Type B pancreatic cell (in vitro differentiated cells): Measurements from ENCODE around the gene F13A1. TPM values are rescaled to one million over a fixed set of nuclear protein-coding genes. Genes with fewer than 3 reads are reported as not detected.

Experiments
- DNase-seq: peaks from one replicate; pipeline ENCODE4 v3.0.0; 2021; ENCODE audit warnings: mixed read lengths; ENCODE audit not compliant: unreplicated experiment; ENCODE audit errors: extremely low spot score
- H3K27ac Mint-ChIP-seq: 2 replicates; pipeline ENCODE4 v1.8.0; 2021; ENCODE audit warnings: mild to moderate bottlenecking, mixed read lengths
- H3K27me3 Mint-ChIP-seq: 2 replicates; pipeline ENCODE4 v1.8.0; 2021; ENCODE audit warnings: mixed read lengths
- H3K36me3 Mint-ChIP-seq: 2 replicates; pipeline ENCODE4 v1.8.0; 2021; ENCODE audit warnings: mixed read lengths
- H3K4me1 Mint-ChIP-seq: one replicate; pipeline ENCODE4 v1.8.0; 2021; ENCODE audit warnings: mixed read lengths; ENCODE audit not compliant: unreplicated experiment
- H3K4me3 Mint-ChIP-seq: 2 replicates; pipeline ENCODE4 v1.8.0; 2021; ENCODE audit warnings: mild to moderate bottlenecking, mixed read lengths
- H3K9me3 Mint-ChIP-seq: 2 replicates; pipeline ENCODE4 v1.8.0; 2021; ENCODE audit warnings: mixed read lengths
- CTCF ChIP-seq: fragments of 200-600 bp; sonication (generic); conservative IDR thresholded peaks from 2 replicates; pipeline ENCODE4 v1.5.0; 2021; ENCODE audit warnings: antibody characterized with exemption, mild to moderate bottlenecking
- total RNA-seq: library from RNA; stranded (reverse); gene quantifications from 2 replicates; pipeline ENCODE4 v1.2.1, GENCODE V29; 2021; ENCODE audit warnings: low replicate concordance

F13A1 gene
- total RNA-seq, 1 donor from 2014 or later: 0.48 TPM

DNA sequence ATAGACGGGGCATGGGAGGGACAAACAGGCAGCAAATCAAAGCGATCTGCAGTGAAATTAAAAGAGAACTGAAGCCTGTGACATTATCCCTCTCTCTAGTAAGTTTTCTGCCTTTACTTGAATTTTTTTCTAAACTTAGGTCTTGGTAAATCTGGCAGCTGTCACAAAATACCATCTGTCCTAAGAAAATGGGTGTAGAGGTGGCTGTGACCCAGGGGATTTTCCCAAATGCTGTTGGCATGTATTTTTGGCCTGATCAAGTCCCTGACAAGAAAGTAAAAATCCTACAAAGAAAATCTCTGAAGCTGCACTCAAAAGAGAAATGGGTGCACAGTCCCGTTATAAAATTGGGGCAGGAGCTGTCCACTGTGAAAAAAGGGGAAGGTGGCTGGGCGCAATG lies 30.2 kb upstream of the F13A1 start:
- Mint-ChIP-seq H3K27ac (no peak overlapping the region), H3K4me1 (no peaks in the 10 kb centered on the region), H3K4me3 (no peak overlapping the region), H3K9me3 (no peaks in the 10 kb centered on the region), H3K27me3 (peaks cover 26% of the 10 kb centered on the region), H3K36me3 (no peaks in the 10 kb centered on the region)
- DNase-seq: no peak
- TF ChIP-seq CTCF: no peak

- no peak for DNase-seq
- peaks cover 23% of the 10 kb centered on the region for H3K27me3 Mint-ChIP-seq
- H3K4me1 Mint-ChIP-seq: no peaks in the 10 kb centered on the region
These were observed 27.8 kb upstream of the F13A1 start for GRCh38 chr6:6348256-6348655.

DNA sequence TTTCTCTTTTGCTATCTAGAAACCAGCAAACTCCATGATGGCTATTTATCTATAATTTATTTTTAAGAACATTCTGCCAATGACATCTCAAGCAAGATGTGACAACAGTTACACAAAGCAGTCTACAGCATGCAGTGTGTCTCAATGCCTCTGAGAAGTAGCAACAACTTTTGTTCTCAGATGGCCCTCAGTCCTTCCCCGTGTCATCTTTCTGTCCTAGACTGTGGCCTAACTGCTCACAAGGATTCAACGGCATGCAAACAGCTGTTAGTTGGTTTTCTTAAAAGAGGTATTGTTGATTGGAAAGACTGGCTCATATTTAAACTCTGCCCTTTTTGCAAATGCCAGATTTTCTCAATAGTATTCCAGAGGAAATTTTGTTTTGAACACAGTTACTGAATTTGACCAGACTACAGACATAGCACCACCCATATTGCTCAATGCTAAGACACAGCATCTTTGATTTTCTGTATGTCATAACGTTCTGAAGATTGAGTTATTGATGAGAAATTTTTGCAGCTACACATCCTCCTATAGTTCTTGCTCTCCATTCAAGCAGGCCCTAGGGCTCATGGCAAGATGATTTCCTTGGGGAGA lies 26.1 kb upstream of the F13A1 start:
- Mint-ChIP-seq H3K9me3 (no peaks in the 10 kb centered on the region), H3K27ac (no peak overlapping the region), H3K36me3 (no peaks in the 10 kb centered on the region), H3K4me3 (no peak overlapping the region), H3K4me1 (no peaks in the 10 kb centered on the region), H3K27me3 (peaks cover 25% of the 10 kb centered on the region)
- TF ChIP-seq CTCF: no peak
- DNase-seq: no peak

More at GRCh38 chr6:6348256-6348655, 27.8 kb upstream of the F13A1 start:
- Mint-ChIP-seq H3K36me3 (no peaks in the 10 kb centered on the region), H3K27ac (no peak overlapping the region), H3K4me3 (no peak overlapping the region), H3K9me3 (no peaks in the 10 kb centered on the region)
- no peak for TF ChIP-seq CTCF

DNA sequence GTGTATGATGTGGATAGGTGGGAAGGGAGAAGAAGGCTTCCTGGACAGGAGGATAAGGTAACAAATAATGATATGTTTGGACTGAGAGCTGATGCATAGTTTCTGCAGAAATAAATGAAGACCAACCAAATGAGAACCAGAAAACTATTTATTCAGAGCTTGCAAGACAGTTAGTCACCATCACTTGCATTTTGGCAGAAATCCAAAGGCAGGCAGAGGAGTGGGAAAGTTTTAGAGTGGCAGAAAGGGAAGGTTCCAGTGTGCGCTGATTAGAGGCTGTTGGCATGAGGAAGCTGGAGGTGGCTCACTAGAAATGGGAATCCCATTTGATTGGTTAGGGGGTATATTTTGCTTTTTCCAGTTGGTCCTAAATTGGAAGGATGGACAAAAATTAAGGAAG lies 13.0 kb upstream of the F13A1 start:
- Mint-ChIP-seq H3K27ac (no peak overlapping the region), H3K36me3 (no peaks in the 10 kb centered on the region), H3K9me3 (no peaks in the 10 kb centered on the region), H3K4me1 (peaks cover 8% of the 10 kb centered on the region), H3K4me3 (no peak overlapping the region), H3K27me3 (peaks cover 7% of the 10 kb centered on the region)
- TF ChIP-seq CTCF: no peak
- DNase-seq: no peak

GRCh38 chr6:6332811-6333244 lies 12.4 kb upstream of the F13A1 start:
- no peak for TF ChIP-seq CTCF
- no peak overlapping the region for H3K27ac Mint-ChIP-seq
- H3K4me1 Mint-ChIP-seq: peaks cover 8% of the 10 kb centered on the region
- H3K36me3 Mint-ChIP-seq: no peaks in the 10 kb centered on the region
- peaks cover 7% of the 10 kb centered on the region for H3K27me3 Mint-ChIP-seq
- DNase-seq: no peak
- no peaks in the 10 kb centered on the region for H3K9me3 Mint-ChIP-seq
- no peak overlapping the region for H3K4me3 Mint-ChIP-seq
